ENCODE results near the gene CNTN2.

Gene CNTN2

GRCh38 chr1:205060746-205061145, 17.7 kb downstream of the CNTN2 start:
- no peaks in the 10 kb centered on the region for H3K79me2 ChIP-seq (ENCODE audit: low read length)
- no peaks in the 10 kb centered on the region for H3K4me1 ChIP-seq (ENCODE audit: low read length)
- no peaks in the 10 kb centered on the region for H3F3A ChIP-seq (ENCODE audit: insufficient read depth, low read length)
- H4K20me1 ChIP-seq (ENCODE audit: insufficient read depth, low read length), result no peaks in the 10 kb centered on the region
- H3K9me3 ChIP-seq (replicated peaks; ENCODE audit: insufficient read depth, low read length), result no peaks in the 10 kb centered on the region
- TF ChIP-seq EZH2 (optimal IDR thresholded peaks at IDR 0.05; ENCODE audit: low read depth, low read length), result no peak
- no peak for TF ChIP-seq EZH2phosphoT487 (IDR thresholded peaks at IDR 0.05; ENCODE audit: low read length)
- no peak for TF ChIP-seq CTCF (IDR thresholded peaks at IDR 0.05; ENCODE audit: low read length)
- no peaks in the 10 kb centered on the region for H3K9me2 ChIP-seq (replicated peaks; ENCODE audit: insufficient read depth, low read length)
- H3K9ac ChIP-seq (ENCODE audit: low read length), result no peak overlapping the region
- H3K36me3 ChIP-seq (replicated peaks; ENCODE audit: insufficient read depth, low read length), result no peaks in the 10 kb centered on the region
- no peak overlapping the region for H3K27ac ChIP-seq (ENCODE audit: low read length)
- H2AFZ ChIP-seq (ENCODE audit: low read length), result no peak overlapping the region
- peaks cover 25% of the 10 kb centered on the region for H3K27me3 ChIP-seq (replicated peaks; ENCODE audit: insufficient read depth, low read length)
- H3K4me2 ChIP-seq (ENCODE audit: low read depth, low read length), result no peak overlapping the region
- no peak overlapping the region for H3K4me3 ChIP-seq (ENCODE audit: low read length)
- no peak for DNase-seq

- Histone ChIP-seq H4K20me1 (ENCODE audit: insufficient read depth, low read length) (no peaks in the 10 kb centered on the region), H3F3A (ENCODE audit: insufficient read depth, low read length) (no peaks in the 10 kb centered on the region), H3K27ac (ENCODE audit: low read length) (no peak overlapping the region), H3K79me2 (ENCODE audit: low read length) (no peaks in the 10 kb centered on the region), H2AFZ (ENCODE audit: low read length) (0 out of 2 replicates have a peak overlapping the region, but pooled peaks have one; percentile 20), H3K4me1 (ENCODE audit: low read length) (no peaks in the 10 kb centered on the region), H3K4me2 (ENCODE audit: low read depth, low read length) (no peak overlapping the region), H3K27me3 (replicated peaks; ENCODE audit: insufficient read depth, low read length) (peaks cover 24% of the 10 kb centered on the region), H3K9me2 (replicated peaks; ENCODE audit: insufficient read depth, low read length) (no peaks in the 10 kb centered on the region), H3K4me3 (ENCODE audit: low read length) (no peak overlapping the region), H3K9ac (ENCODE audit: low read length) (no peak overlapping the region), H3K36me3 (replicated peaks; ENCODE audit: insufficient read depth, low read length) (no peaks in the 10 kb centered on the region), H3K9me3 (replicated peaks; ENCODE audit: insufficient read depth, low read length) (no peaks in the 10 kb centered on the region)
- TF ChIP-seq EZH2 (optimal IDR thresholded peaks at IDR 0.05; ENCODE audit: low read depth, low read length), result no peak
- DNase-seq, result no peak
Observed at GRCh38 chr1:205061227-205061626, 18.2 kb downstream of the CNTN2 start.

- Histone ChIP-seq H3F3A (ENCODE audit: insufficient read depth, low read length) (no peaks in the 10 kb centered on the region), H3K27ac (ENCODE audit: low read length) (no peak overlapping the region), H4K20me1 (ENCODE audit: insufficient read depth, low read length) (no peaks in the 10 kb centered on the region), H3K79me2 (ENCODE audit: low read length) (no peaks in the 10 kb centered on the region), H3K9ac (ENCODE audit: low read length) (no peak overlapping the region), H3K9me3 (replicated peaks; ENCODE audit: insufficient read depth, low read length) (no peaks in the 10 kb centered on the region), H2AFZ (ENCODE audit: low read length) (0 out of 2 replicates have a peak overlapping the region, but pooled peaks have one; percentile 20), H3K4me1 (ENCODE audit: low read length) (no peaks in the 10 kb centered on the region), H3K36me3 (replicated peaks; ENCODE audit: insufficient read depth, low read length) (no peaks in the 10 kb centered on the region), H3K9me2 (replicated peaks; ENCODE audit: insufficient read depth, low read length) (no peaks in the 10 kb centered on the region), H3K4me3 (ENCODE audit: low read length) (no peak overlapping the region), H3K27me3 (replicated peaks; ENCODE audit: insufficient read depth, low read length) (peaks cover 20% of the 10 kb centered on the region), H3K4me2 (ENCODE audit: low read depth, low read length) (peak overlapping the region; percentile 11; the same call in 1 of the 2 replicates)
- DNase-seq, result peak; percentile 77
- TF ChIP-seq EZH2phosphoT487 (IDR thresholded peaks at IDR 0.05; ENCODE audit: low read length), result no peak
- peak; percentile 96 for TF ChIP-seq CTCF (IDR thresholded peaks at IDR 0.05; ENCODE audit: low read length)
- no peak for TF ChIP-seq EZH2 (optimal IDR thresholded peaks at IDR 0.05; ENCODE audit: low read depth, low read length)
Observed at GRCh38 chr1:205061665-205062069, 18.7 kb downstream of the CNTN2 start.

- Histone ChIP-seq H3K9me2 (replicated peaks; ENCODE audit: insufficient read depth, low read length) (no peaks in the 10 kb centered on the region), H3K79me2 (ENCODE audit: low read length) (no peaks in the 10 kb centered on the region), H3K9me3 (replicated peaks; ENCODE audit: insufficient read depth, low read length) (no peaks in the 10 kb centered on the region), H3K4me3 (ENCODE audit: low read length) (no peak overlapping the region), H3K9ac (ENCODE audit: low read length) (no peak overlapping the region), H3K36me3 (replicated peaks; ENCODE audit: insufficient read depth, low read length) (no peaks in the 10 kb centered on the region), H3K27me3 (replicated peaks; ENCODE audit: insufficient read depth, low read length) (peaks cover 13% of the 10 kb centered on the region), H3K4me2 (ENCODE audit: low read depth, low read length) (no peak overlapping the region), H3K4me1 (ENCODE audit: low read length) (no peaks in the 10 kb centered on the region), H4K20me1 (ENCODE audit: insufficient read depth, low read length) (no peaks in the 10 kb centered on the region), H2AFZ (ENCODE audit: low read length) (no peak overlapping the region), H3F3A (ENCODE audit: insufficient read depth, low read length) (no peaks in the 10 kb centered on the region), H3K27ac (ENCODE audit: low read length) (no peak overlapping the region)
- DNase-seq, result no peak
- no peak for TF ChIP-seq EZH2 (optimal IDR thresholded peaks at IDR 0.05; ENCODE audit: low read depth, low read length)
- no peak for TF ChIP-seq CTCF (IDR thresholded peaks at IDR 0.05; ENCODE audit: low read length)
- TF ChIP-seq EZH2phosphoT487 (IDR thresholded peaks at IDR 0.05; ENCODE audit: low read length), result no peak
Observed at GRCh38 chr1:205062319-205062718, 19.3 kb downstream of the CNTN2 start.

Measured in MM.1S (cell line).